ENCODE measurements around the gene OPRL1.
"Not testable (repeated sequence)": the region's sequence is repeated elsewhere in the genome, so short reads cannot be mapped to it uniquely, and the experiment has no call there.

The OPRL1 gene

DNA sequence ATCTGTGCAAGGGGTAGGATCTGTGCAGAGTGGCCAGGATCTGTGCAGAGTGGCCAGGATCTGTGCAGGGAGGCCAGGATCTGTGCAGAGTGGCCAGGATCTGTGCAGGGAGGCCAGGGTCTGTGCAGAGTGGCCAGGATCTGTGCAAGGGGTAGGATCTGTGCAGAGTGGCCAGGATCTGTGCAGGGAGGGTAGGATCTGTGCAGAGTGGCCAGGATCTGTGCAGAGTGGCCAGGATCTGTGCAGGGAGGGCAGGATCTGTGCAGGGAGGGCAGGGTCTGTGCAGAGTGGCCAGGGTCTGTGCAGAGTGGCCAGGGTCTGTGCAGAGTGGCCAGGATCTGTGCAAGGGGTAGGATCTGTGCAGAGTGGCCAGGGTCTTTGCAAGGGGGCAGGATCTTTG, 8.7 kb downstream of the OPRL1 start:
- not testable (repeated sequence) for DNase-seq

DNA sequence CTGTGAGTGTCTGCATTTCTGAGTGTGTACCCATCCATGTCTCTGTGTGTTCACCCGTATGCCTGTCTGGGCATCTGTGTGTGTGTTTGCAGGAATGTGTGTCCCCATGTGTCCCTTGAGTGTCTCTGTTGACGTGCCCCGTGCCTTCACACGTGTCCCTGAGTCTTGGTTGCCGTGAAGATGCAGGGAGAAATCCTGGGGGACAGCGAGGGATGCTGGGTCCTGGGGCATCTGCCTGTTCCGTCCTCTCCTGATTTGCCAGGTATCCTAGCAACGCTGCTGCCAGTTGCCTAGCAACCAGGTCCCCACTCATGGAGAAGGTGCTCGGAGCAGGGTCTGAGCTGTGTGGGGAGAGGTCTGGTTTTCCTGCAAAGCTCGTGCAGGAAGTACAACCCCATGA, 10.3 kb downstream of the OPRL1 start:
- DNase-seq = no peak

DNA sequence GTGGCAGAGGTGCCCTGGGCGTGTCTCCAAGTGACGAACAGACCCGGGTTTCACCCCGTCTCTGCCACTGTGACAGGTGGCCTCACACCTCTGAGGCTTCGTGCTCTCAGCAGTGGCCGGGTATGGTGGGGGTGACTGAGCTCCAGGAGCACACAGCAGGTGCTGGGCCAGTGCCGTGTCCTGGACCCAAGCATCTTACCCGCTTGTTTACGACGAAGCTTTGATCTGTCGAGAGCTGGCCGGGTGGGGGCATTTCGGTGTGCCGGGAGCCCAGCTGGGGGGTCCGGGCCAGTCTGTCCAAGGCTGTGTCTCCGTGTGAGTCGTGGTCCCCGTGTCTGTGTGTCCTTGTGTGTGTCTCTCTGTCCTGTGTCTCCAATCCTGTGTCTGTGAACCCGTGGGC, 11.5 kb downstream of the OPRL1 start:
- no peak for DNase-seq

DNA sequence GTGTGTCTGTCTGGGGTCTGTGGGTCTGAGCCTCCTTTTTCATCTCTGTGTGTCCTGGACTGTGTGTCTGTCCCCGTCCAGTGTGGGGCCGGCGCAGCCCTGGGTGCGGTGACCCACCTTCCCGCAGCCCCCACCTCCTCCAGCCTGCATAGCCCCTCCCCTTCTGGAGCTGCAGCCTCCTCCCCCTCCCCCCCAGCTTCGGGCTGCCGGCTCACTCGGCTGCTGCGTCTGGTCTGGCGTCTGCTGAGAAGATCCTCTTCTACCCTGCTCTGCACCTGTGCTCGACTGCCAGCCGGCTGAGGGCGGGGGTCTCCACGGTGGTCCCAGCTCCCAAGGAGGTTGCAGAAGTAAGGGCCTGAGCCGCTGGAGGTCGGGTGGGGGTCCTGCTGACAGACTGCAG, 11.9 kb downstream of the OPRL1 start:
- no peak for DNase-seq

DNA sequence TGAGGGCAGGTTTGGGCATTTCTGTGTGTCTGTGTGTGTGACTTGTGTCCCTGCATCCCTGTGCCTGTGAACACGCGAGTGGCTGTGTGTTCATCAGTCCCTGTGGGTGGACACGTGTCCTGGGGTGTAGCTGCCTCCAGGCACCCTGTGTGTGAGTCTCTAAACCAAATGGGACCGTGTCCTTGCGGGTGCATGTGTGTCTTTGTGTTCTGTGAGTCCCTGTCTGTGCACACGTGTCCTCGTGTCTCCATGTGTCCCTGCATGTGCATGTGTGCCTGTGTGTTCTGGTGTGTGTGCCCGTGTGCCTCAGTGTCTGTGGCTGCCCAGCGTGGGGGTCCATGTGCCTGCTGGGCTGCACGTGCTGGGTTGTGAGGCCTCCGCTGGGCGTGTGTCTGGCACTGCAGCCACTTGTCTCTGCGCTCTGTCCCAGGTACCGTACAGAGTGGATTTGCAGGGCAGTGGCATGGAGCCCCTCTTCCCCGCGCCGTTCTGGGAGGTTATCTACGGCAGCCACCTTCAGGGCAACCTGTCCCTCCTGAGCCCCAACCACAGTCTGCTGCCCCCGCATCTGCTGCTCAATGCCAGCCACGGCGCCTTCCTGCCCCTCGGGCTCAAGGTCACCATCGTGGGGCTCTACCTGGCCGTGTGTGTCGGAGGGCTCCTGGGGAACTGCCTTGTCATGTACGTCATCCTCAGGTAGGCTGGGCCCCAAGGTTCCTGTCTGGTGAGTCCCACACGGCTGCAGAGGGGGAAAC, 12.6 kb downstream of the OPRL1 start:
- no peak for DNase-seq

DNA sequence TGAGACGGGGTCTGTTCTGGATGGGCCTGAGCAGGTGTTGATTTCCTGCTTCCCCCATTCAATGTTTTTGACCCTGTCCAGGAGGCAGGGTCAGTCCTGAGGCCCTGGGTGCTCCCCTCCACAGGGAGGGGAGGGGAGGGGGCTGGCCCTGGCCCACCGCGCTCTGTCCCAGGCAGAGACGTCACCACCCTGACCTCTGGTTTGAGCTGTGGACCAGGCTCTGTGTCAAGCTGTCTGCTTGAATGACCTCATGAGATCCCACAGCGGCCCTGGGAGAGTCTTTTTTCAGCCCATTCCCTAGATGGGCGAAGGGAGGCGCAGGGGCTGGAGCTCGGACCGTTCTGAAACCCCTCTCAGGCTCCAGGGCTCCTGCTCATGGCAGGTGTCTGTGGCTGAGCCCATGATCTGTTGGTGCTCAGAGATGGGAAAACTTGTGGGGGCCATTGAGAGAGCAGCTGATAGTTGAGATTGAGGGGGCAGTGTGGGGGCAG, 13.2 kb downstream of the OPRL1 start:
- no peak for DNase-seq

DNA sequence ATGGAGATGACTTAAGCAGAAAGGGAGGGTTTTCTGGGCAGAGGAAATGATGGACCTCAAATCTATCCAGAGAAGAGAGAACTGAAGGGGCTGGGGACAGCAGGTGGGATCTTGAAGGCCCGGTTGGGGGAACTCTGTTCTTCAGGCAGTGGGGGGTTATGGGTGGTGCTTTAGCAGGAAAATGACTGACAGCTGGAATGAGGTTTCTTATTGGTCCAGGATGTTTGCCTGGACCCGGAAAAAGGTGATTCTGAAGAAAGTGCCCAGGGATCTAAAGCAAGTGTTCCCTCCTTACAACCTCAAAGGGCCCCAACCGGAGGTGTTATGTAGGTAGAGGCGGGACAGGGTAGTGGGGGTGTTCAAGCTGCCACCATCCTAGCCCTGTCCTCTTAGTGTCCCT, 15.6 kb downstream of the OPRL1 start:
- DNase-seq = no peak

DNA sequence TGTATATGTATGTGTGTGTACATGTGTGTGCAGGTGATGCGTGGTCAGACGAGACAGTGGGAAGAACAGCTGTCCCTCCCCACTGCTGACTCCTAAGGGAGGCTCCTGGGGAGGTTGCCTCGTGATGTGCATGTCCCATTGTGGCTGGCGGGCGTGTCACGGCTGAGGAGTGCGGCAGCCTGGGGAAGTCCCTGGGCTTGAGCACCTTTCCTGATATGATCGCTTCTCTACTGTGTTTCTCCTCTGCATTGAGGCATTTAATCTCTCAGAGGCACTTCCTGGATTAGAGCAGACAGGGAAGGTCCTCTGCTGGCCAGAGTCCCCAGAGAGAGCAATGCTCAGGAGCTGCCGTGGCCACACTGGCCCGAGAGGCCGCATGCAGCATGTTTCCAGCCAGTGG, 16.0 kb downstream of the OPRL1 start:
- DNase-seq = no peak

DNA sequence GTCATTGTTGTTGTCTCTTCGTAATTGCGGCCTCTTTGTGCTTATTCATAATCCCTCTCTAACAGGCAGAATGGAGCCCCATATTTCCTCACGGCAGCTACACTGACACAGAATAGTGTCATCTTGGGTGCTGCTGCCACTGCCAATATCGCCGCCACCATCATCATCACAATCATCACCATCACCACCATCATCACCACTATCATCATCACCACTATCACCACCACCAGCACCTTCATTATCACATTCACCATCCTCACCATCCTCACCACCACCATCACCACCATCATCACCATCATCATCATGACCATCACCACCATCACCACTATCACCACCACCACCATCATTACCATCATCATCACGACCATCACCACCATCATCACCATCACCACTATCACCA, 16.7 kb downstream of the OPRL1 start:
- DNase-seq = no peak

DNA sequence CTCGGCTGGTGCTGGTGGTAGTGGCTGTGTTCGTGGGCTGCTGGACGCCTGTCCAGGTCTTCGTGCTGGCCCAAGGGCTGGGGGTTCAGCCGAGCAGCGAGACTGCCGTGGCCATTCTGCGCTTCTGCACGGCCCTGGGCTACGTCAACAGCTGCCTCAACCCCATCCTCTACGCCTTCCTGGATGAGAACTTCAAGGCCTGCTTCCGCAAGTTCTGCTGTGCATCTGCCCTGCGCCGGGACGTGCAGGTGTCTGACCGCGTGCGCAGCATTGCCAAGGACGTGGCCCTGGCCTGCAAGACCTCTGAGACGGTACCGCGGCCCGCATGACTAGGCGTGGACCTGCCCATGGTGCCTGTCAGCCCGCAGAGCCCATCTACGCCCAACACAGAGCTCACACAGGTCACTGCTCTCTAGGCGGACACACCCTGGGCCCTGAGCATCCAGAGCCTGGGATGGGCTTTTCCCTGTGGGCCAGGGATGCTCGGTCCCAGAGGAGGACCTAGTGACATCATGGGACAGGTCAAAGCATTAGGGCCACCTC, 18.7 kb downstream of the OPRL1 start:
- no peak for DNase-seq

DNA sequence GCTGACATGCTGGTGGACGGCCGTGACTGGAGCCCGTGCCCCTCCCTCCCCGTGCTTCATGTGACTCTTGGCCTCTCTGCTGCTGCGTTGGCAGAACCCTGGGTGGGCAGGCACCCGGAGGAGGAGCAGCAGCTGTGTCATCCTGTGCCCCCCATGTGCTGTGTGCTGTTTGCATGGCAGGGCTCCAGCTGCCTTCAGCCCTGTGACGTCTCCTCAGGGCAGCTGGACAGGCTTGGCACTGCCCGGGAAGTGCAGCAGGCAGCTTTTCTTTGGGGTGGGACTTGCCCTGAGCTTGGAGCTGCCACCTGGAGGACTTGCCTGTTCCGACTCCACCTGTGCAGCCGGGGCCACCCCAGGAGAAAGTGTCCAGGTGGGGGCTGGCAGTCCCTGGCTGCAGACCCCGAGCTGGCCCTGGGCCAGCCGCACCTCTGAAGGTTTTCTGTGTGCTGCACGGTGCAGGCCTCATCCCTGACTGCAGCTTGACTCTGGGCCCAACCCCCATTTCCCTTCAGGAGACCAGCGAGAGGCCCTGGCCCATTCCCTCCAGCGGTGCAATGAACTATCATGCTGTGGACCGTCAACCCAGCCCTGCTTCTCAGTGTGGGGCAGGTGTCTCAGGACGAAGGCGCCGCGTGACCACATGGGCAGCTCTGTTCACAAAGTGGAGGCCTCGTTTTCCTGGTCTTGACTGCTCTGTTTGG, 19.4 kb downstream of the OPRL1 start:
- no peak for DNase-seq

DNA sequence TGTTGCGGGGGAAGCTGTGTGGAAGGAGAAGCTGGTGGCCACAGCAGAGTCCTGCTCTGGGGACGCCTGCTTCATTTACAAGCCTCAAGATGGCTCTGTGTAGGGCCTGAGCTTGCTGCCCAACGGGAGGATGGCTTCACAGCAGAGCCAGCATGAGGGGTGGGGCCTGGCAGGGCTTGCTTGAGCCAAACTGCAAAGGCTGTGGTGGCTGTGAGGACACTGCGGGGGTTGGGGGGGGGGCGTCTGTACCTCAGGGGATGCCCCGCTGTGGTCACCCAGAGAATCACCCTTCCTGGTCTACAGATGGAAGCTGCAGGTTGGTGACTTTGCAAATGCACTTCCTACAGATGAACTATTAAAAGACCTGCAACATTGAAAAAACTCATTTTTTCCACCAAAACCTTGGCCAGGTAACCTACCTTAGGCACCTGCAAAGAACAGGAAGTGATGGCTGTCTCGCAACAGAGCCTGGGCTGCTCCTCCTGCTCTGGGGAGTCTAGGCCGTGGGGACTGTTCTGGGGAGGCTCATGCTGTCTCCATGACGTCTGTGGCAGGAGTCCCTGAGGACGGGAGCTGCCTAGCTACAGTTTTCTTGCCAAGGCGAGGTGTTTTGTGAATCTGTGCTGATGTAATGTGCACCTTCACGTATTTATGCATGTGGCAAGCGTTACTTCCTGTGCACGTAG, 20.1 kb downstream of the OPRL1 start:
- no peak for DNase-seq

DNA sequence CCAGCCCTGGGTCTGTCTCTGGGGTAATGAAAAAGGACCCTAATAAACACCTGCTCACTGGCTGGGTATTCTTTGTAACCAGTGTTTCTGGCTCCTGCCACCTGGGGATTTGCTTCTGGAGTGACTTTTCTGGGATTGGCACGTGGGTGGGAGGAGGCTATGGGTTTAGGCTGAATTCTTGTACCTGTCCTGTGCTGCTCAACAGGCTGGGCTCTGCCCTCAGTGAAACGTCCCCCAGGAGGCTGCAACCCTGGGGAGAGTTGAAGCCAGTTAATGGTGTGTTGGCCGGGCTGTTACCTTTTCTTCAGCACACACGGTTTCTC, 20.6 kb downstream of the OPRL1 start:
- no peak for DNase-seq

DNA sequence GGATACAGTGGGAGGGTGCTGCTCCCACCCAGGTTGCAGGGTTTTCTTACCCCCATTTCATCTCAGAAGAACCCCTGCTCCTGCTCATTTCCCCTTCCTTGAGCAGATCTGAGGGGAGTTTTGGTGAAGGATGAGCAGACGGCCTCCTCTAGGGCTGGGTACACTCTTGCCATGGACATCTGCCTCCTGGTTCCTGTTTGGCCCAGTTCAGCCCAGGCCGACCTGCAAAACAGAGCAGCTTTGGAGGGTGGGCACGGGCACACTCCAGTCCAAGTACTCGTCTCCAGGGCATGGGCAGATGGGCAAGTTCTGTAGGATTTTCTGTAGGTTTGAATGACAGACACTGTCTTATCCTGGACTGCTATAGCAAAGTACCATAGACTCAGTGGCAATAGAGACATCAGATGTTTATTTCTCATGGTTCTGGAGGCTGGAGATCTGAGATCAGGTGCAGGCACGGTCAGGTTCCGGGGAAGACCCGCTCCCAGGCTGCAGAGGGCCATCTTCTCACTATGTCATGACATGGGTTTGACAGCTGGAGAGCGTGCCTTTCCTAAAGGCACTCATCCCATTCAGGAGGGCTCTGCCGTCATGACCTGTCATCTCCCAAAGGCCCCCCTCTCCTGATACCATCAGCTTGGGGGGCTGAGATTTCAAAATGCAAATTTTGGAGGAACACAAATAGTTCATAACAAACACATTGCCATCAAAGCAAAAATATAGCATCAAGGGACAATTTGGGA, 21.2 kb downstream of the OPRL1 start:
- DNase-seq = no peak

DNA sequence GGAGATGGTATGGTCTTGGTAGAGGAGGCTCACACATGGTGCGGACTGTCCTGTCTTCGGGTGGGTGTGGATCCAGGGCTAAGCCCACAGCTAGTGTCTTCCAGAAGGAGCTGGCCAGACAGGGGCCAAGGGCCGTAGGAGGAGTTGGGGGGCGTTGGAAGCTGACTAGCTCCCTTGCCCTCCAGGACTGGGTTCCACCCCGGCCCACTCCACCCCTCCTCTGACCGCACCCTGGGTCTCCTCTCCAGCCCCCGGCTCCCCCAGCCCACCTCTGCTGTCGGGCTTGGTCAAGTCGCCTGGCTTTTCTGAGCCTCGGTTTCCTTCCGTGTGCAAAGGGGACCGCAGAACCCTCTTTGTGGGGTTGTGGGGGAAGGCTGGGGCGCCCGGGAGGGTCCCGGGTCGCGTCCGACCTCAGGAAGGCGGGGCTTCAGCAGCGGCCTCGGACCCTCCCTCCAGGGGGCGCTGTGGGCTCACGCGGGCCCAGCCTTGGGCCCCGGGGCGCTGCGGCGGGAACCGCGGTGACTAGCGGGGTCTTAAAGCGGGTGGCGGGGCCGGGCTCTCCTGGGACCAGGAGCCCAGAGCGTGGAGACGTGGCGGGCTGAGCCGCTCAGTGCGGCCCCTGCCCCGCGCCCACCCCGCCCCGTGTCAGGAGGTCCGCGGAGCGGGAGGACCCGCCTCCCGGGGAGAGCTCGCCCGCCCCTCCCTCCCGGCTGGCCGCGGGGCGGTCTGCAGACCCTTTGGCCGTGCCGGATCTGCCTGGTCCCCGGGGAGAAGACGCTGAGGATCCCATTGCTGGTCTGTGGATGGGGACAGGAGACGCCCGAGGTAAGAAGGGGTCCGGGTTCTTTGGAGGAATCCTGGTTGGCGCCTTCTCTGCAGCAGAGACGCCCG, 22.1 kb downstream of the OPRL1 start:
- DNase-seq = no peak

DNA sequence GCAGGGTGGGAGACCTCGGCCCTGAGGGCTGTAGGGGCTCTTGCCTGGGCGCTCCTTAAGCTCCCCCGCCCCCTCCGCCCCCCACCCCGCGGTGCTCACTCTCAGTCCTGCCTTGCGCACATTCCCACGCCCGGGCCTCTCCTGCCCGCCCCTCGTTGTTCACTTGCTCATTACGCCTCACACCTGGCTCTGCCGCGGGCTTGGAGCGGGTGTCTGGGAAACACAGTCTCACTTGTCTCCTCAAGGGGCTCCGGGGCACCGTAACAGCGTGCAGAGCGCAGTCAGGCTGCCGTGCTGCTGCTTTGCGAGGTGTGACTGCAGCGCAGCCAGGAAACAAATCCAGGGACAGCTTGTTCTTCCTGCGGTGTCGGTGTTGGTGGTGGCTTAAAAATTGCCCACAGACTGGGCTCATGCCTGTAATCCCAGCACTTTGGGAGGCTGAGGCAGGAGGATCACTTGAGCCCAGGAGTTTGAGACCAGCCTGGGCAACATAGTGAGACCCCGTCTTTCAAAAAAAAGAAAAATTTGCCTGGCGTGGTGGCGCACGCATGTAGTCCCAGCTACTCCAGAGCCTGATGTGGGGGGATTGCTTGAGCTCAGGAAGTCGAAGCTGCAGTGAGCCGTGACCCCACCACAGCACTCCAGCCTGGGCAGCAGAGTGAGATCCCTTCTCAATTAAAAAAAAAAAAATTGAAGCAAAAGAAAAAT, 22.9 kb downstream of the OPRL1 start:
- DNase-seq = no peak

DNA sequence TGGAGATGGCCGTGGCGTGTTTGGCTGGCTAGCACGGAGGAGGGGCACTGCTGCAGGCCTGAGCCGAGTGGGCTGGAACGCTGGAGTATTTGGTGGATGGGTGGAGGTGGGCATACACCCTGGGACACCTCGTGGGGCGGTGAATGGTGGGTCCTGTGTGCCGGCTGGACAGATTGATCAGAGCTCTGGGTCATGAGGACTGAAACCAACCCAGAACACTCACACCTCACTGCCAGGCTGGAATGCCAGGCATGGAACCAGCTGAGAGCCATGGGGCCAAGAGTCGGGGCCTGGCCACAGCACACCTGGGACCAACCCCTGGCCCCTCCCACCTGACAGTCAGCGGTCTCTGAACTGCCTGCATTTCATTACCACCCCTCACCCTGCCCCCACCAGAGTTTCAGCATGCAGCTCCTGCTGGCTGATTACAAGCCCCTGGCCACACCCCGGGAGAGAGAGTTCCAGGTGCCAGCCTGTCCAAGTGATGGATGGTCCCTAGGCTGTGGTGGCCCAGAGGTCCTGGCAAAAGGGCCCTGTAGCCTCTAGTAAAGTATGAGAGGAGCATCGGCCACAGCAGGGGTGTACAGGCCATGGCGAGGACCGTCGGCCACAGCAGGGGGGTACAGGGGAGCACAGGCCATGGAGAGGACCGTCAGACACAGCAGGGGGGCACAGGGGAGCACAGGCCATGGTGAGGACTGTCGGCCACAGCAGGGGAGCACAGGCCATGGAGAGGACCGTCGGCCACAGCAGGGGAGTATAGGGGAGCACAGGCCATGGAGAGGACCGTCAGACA, 24.2 kb downstream of the OPRL1 start:
- DNase-seq = no peak

DNA sequence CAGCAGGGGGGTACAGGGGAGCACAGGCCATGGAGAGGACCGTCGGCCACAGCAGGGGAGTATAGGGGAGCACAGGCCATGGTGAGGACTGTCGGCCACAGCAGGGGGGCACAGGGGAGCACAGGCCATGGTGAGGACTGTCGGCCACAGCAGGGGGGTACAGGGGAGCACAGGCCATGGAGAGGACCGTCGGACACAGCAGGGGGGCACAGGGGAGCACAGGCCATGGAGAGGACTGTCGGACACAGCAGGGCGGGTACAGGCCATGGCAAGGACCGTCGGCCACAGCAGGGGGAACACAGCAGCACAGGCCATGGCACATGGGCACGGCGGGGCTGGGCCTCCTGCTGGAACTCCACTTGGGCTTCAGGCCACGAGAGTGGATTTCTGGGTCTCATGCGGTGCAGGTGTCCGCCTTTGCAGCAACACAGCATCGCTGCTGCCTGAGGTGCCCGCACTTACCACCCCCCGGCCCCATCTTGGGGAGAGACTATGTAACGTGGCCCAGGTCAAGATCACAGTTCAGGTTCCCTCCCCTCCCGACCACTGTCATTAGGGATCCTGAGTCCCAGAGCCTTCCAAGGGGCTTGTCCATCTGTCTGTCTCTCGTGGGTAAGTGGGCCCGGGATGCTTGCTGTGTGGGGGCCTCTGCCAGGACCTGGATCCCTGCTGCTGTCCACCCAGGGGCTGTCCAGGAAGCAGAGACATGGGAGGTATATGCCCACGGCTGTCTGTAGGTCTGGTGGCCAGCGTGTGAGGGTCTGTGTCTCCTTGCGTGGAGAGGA, 25.0 kb downstream of the OPRL1 start:
- no peak for DNase-seq

DNA sequence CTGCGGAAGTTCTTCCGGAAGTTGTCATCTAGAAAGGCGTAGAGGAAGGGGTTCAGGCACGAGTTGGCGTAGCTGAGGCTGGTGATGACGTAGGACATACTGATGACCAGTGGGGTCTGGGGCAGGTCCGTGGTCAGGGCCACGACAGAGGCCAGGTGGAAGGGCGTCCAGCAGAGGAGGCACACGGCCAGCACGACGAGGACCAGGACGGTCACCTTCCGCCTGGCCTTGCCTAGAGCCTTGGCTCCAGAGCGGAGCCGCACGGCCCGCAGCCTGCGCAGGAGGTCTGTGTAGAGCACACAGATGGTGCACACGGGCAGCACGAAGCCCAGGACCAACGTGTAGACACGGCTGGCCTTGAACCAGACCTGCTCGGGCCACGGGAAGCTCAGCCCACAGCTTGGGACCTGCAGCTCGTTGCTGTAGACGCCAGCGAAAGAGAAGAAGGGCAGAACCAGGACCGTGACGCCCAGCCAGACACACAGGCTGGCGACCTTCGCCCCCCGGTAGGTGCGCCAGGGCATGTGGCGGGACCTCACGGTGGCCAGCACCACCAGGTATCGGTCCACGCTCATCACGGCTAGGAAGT, 26.1 kb downstream of the OPRL1 start:
- no peak for DNase-seq

Measured in bone marrow (tissue), 2 donors.